Choroid plexus epithelial cell (primary cell): ENCODE measurements around the gene HECW1.
"Not testable (repeated sequence)": the region's sequence is repeated elsewhere in the genome, so short reads cannot be mapped to it uniquely, and the experiment has no call there.

Source experiments
- DNase-seq: peaks from one replicate; pipeline ENCODE4 v3.0.0-alpha.2; 2010; ENCODE audit warnings: low read depth
- H3K4me3 ChIP-seq: 2 replicates; pipeline ENCODE4 v1.5.1; 2011; ENCODE audit warnings: low read depth, mild to moderate bottlenecking, control low read depth, low read length, moderate library complexity
- CTCF ChIP-seq: conservative IDR thresholded peaks from 2 replicates; pipeline ENCODE4 v1.5.1; 2011; ENCODE audit warnings: low read depth, mild to moderate bottlenecking, control low read depth, inconsistent platforms, low read length, moderate library complexity

HECW1 gene

GRCh38 chr7:43590862-43591557, 478.6 kb downstream of the HECW1 start:
- no peak overlapping the region for H3K4me3 ChIP-seq
- DNase-seq, result no peak
- no peak for TF ChIP-seq CTCF

GRCh38 chr7:43591558-43592180, 479.2 kb downstream of the HECW1 start:
- H3K4me3 ChIP-seq, result no peak overlapping the region
- DNase-seq, result peak; percentile 53
- TF ChIP-seq CTCF, result no peak

- TF ChIP-seq CTCF, result no peak
- no peak overlapping the region for H3K4me3 ChIP-seq
- no peak for DNase-seq
Measured at GRCh38 chr7:43592326-43592725, 479.9 kb downstream of the HECW1 start.

- no peak for DNase-seq
- no peak for TF ChIP-seq CTCF
- no peak overlapping the region for H3K4me3 ChIP-seq
Measured at GRCh38 chr7:43593010-43593409, 480.6 kb downstream of the HECW1 start.

- DNase-seq, result no peak
- TF ChIP-seq CTCF, result no peak
- no peak overlapping the region for H3K4me3 ChIP-seq
Measured at GRCh38 chr7:43594020-43594419, 481.6 kb downstream of the HECW1 start.

- DNase-seq, result peak; percentile 33
- H3K4me3 ChIP-seq, result not testable (repeated sequence)
Measured at GRCh38 chr7:43596426-43596825, 484.0 kb downstream of the HECW1 start.

GRCh38 chr7:43600056-43600455, 487.6 kb downstream of the HECW1 start:
- DNase-seq, result no peak
- no peak for TF ChIP-seq CTCF

More at GRCh38 chr7:43600056-43600455, 487.6 kb downstream of the HECW1 start:
- no peak overlapping the region for H3K4me3 ChIP-seq
